ENCODE measurements around the gene AARS2.

The AARS2 gene

GRCh38 chr6:44272529-44272928, 40.6 kb downstream of the AARS2 start:
- H3K27me3 ChIP-seq (ENCODE audit: insufficient read depth, poor library complexity, severe bottlenecking): peaks cover 60% of the 10 kb centered on the region
- no peak for DNase-seq (ENCODE audit: low read depth in 1 of 2, low spot score in 1 of 2)
- TF ChIP-seq SPI1 (IDR thresholded peaks at IDR 0.05; ENCODE audit: borderline replicate concordance, low read depth): no peak
- TF ChIP-seq REST (IDR thresholded peaks at IDR 0.05; ENCODE audit: insufficient replicate concordance, low read depth): no peak
- no peak for TF ChIP-seq CTCF (IDR thresholded peaks at IDR 0.05; ENCODE audit: insufficient read depth, low read length)
- no peak for TF ChIP-seq GABPA (IDR thresholded peaks at IDR 0.05; ENCODE audit: low read depth)
- TF ChIP-seq POLR2AphosphoS5 (IDR thresholded peaks at IDR 0.05; ENCODE audit: low read depth): no peak
- H3K27ac ChIP-seq (replicated peaks): no peak overlapping the region
- no peak overlapping the region for H3K4me3 ChIP-seq (replicated peaks; ENCODE audit: insufficient read depth, low read length)

DNA sequence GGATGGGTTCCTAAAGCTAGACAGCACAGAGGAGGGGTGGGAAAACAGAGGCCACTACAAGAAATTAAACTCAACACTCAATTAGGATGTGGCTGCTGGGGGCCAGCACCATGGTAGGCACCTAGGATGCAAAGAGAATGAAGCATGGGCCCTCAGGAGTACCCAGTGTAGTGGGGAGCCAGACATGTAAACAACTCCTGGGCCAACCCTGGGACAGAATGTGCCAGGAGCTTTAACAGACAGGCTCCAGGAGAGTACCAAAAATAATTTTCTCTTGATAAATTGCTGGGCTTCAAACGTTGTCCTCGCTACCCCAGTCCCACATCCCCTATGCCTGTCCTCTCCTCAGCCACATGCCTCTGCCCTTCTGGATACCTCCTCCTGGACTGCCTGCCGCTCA, 41.2 kb downstream of the AARS2 start:
- Histone ChIP-seq H3K27me3 (ENCODE audit: insufficient read depth, poor library complexity, severe bottlenecking) (peaks cover 54% of the 10 kb centered on the region), H3K27ac (replicated peaks) (no peak overlapping the region), H3K4me3 (replicated peaks; ENCODE audit: insufficient read depth, low read length) (no peak overlapping the region)
- DNase-seq (ENCODE audit: low read depth in 1 of 2, low spot score in 1 of 2): no peak
- TF ChIP-seq SPI1 (IDR thresholded peaks at IDR 0.05; ENCODE audit: borderline replicate concordance, low read depth) (no peak), GABPA (IDR thresholded peaks at IDR 0.05; ENCODE audit: low read depth) (no peak), POLR2AphosphoS5 (IDR thresholded peaks at IDR 0.05; ENCODE audit: low read depth) (no peak), CTCF (IDR thresholded peaks at IDR 0.05; ENCODE audit: insufficient read depth, low read length) (no peak), REST (IDR thresholded peaks at IDR 0.05; ENCODE audit: insufficient replicate concordance, low read depth) (no peak)

- DNase-seq (ENCODE audit: low read depth in 1 of 2, low spot score in 1 of 2): no peak
- Histone ChIP-seq H3K27ac (replicated peaks) (no peak overlapping the region), H3K27me3 (ENCODE audit: insufficient read depth, poor library complexity, severe bottlenecking) (peaks cover 48% of the 10 kb centered on the region), H3K4me3 (replicated peaks; ENCODE audit: insufficient read depth, low read length) (no peak overlapping the region)
- TF ChIP-seq SPI1 (IDR thresholded peaks at IDR 0.05; ENCODE audit: borderline replicate concordance, low read depth): no peak
- no peak for TF ChIP-seq CTCF (IDR thresholded peaks at IDR 0.05; ENCODE audit: insufficient read depth, low read length)
- TF ChIP-seq POLR2AphosphoS5 (IDR thresholded peaks at IDR 0.05; ENCODE audit: low read depth): no peak
- no peak for TF ChIP-seq GABPA (IDR thresholded peaks at IDR 0.05; ENCODE audit: low read depth)
- TF ChIP-seq REST (IDR thresholded peaks at IDR 0.05; ENCODE audit: insufficient replicate concordance, low read depth): no peak
Measured at GRCh38 chr6:44271406-44271723, 41.8 kb downstream of the AARS2 start.

Measured in HL-60 (cell line).